Measurements from ENCODE around the gene RPUSD2.

GRCh38 chr15:40595219-40595618 lies 26.1 kb downstream of the RPUSD2 start:
- TF ChIP-seq CTCF (IDR thresholded peaks at IDR 0.05; ENCODE audit: extremely low read depth in 1 of 2, insufficient read depth in 1 of 2, low read depth in 1 of 2, low read length in 2 of 2) (no peak), POLR2A (IDR thresholded peaks at IDR 0.05; ENCODE audit: low read depth, low read length) (no peak), GATA2 (IDR thresholded peaks at IDR 0.05; ENCODE audit: insufficient read depth, insufficient read length, low read depth, low read length) (no peak), POLR2AphosphoS5 (IDR thresholded peaks at IDR 0.05; ENCODE audit: insufficient read depth, low read depth, low read length) (no peak), MAX (IDR thresholded peaks at IDR 0.05; ENCODE audit: insufficient read depth, insufficient read length) (no peak), MYC (IDR thresholded peaks at IDR 0.05; ENCODE audit: low read depth, low read length) (no peak), JUN (IDR thresholded peaks at IDR 0.05; ENCODE audit: borderline replicate concordance, insufficient read depth, insufficient read length, low read depth) (no peak)
